Neuronal stem cell (in vitro differentiated cells): Measurements from ENCODE around the gene SEMA3D.

Source experiments
- DNase-seq: peaks from one replicate; pipeline ENCODE4 v3.0.0-alpha.2; 2013; ENCODE audit warnings: low spot score
- H2AFZ ChIP-seq: one replicate; pipeline ENCODE4 v1.6.1; 2013; ENCODE audit warnings: mild to moderate bottlenecking, low read length, inconsistent platforms
- H2AK5ac ChIP-seq: 2 replicates; pipeline ENCODE4 v1.6.1; 2013; ENCODE audit warnings: low read depth, mild to moderate bottlenecking, inconsistent platforms, low read length, moderate library complexity, mixed read lengths
- H2BK120ac ChIP-seq: 2 replicates; pipeline ENCODE4 v1.6.1; 2013; ENCODE audit warnings: low read depth, mild to moderate bottlenecking, inconsistent platforms, low read length, moderate library complexity, mixed read lengths
- H2BK12ac ChIP-seq: one replicate; pipeline ENCODE4 v1.6.1; 2013; ENCODE audit warnings: low read length, inconsistent platforms
- H2BK15ac ChIP-seq: 2 replicates; pipeline ENCODE4 v1.6.1; 2013; ENCODE audit warnings: mild to moderate bottlenecking, low read length, inconsistent platforms, mixed read lengths
- H2BK5ac ChIP-seq: one replicate; pipeline ENCODE4 v1.6.1; 2013; ENCODE audit warnings: inconsistent platforms, mild to moderate bottlenecking, low read length, moderate library complexity
- H3K14ac ChIP-seq: one replicate; pipeline ENCODE4 v1.6.1; 2013; ENCODE audit warnings: low read length, inconsistent platforms
- H3K18ac ChIP-seq: 2 replicates; pipeline ENCODE4 v1.6.1; 2013; ENCODE audit warnings: low read length, inconsistent platforms
- H3K23ac ChIP-seq: 2 replicates; pipeline ENCODE4 v1.6.1; 2013; ENCODE audit warnings: low read depth, mild to moderate bottlenecking, mixed read lengths, low read length, inconsistent platforms; ENCODE audit not compliant: poor library complexity
- H3K27ac ChIP-seq: replicated peaks from 3 replicates; pipeline ENCODE4 v1.5.1; 2013; ENCODE audit warnings: low read length, inconsistent platforms
- H3K27me3 ChIP-seq, 3 experiments: 2 replicates each; pipeline ENCODE4 v1.6.1; 2013; ENCODE audit warnings: low read length in 3 of 3, mild to moderate bottlenecking in 2 of 3, inconsistent platforms in 1 of 3, low read depth in 1 of 3, mixed read lengths in 1 of 3, moderate library complexity in 1 of 3; ENCODE audit not compliant: control insufficient read depth in 3 of 3, insufficient read depth in 3 of 3
- H3K36me3 ChIP-seq, 2 donors: replicated peaks in 1 of 2; 2 replicates each; pipeline ENCODE4 v1.6.1; 2013; ENCODE audit warnings: low read length in 2 of 2; ENCODE audit not compliant: control insufficient read depth in 2 of 2, insufficient read depth in 2 of 2
- H3K4ac ChIP-seq: 2 replicates; pipeline ENCODE4 v1.6.1; 2013; ENCODE audit warnings: inconsistent platforms, mild to moderate bottlenecking, low read length, moderate library complexity
- H3K4me1 ChIP-seq, 2 donors: 1 replicate in 1 of 2; 2 replicates in 1 of 2; pipeline ENCODE4 v1.6.1; 2013; ENCODE audit warnings: low read length in 2 of 2, low read depth in 1 of 2; ENCODE audit not compliant: control insufficient read depth in 2 of 2, insufficient read depth in 1 of 2
- H3K4me2 ChIP-seq: one replicate; pipeline ENCODE4 v1.6.1; 2013; ENCODE audit warnings: mild to moderate bottlenecking, low read length, inconsistent platforms; ENCODE audit not compliant: insufficient read depth, poor library complexity, severe bottlenecking
- H3K4me3 ChIP-seq, 2 donors: 2 replicates each; pipeline ENCODE4 v1.5.1; 2013; ENCODE audit warnings: low read length in 2 of 2, mild to moderate bottlenecking in 2 of 2, inconsistent platforms in 1 of 2, moderate library complexity in 1 of 2
- H3K79me1 ChIP-seq: one replicate; pipeline ENCODE4 v1.6.1; 2013; ENCODE audit warnings: low read depth, mild to moderate bottlenecking, inconsistent platforms, low read length, moderate library complexity
- H3K9ac ChIP-seq: one replicate; pipeline ENCODE4 v1.6.1; 2013; ENCODE audit warnings: mild to moderate bottlenecking, low read depth, low read length, inconsistent platforms; ENCODE audit not compliant: poor library complexity
- H3K9me3 ChIP-seq, 2 donors: replicated peaks in 1 of 2; 2 replicates each; pipeline versions ENCODE3 to v1.6.1; 2013; ENCODE audit warnings: low read length in 2 of 2, mild to moderate bottlenecking in 2 of 2, inconsistent platforms in 1 of 2, low read depth in 1 of 2, mixed read lengths in 1 of 2, moderate library complexity in 1 of 2; ENCODE audit not compliant: control insufficient read depth in 2 of 2, insufficient read depth in 1 of 2
- H4K8ac ChIP-seq: one replicate; pipeline ENCODE4 v1.6.1; 2013; ENCODE audit warnings: low read depth, mild to moderate bottlenecking, inconsistent platforms, low read length, moderate library complexity
- H4K91ac ChIP-seq: one replicate; pipeline ENCODE4 v1.6.1; 2013; ENCODE audit warnings: low read length, low read depth, mild to moderate bottlenecking, inconsistent platforms; ENCODE audit not compliant: poor library complexity
- WGBS, 2 donors: extraction: QIAGEN DNeasy Blood & Tissue Kit; methylation state at CpG; one replicate each; pipeline ENCODE4 v1.1.7; 2013; ENCODE audit warnings: missing lambda C conversion rate in 2 of 2, mixed read lengths in 1 of 2; ENCODE audit not compliant: insufficient read length in 2 of 2, insufficient replicate concordance in 1 of 2; ENCODE audit errors: extremely low coverage in 2 of 2; 5-methylcytosine and 5-hydroxymethylcytosine counted together

The SEMA3D gene

DNA sequence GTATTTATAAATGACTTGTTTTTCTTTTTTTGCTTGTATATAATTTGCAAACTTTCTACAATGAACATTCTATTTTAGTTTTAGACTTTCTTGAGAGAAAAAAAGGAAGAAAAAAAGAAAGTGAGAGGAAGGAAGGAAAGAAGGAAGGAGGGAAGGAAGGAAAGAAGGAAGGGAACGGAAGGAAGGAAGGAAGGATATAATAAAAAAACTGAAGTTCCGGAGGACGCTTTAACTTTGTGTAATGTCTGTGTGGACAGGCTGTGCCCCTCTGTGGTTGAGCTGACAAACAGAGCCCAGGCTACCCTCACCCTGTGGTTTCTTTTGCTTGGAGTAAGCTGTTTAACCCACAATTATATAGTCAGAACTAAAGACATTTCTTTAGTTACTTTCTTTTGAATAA, 108.7 kb downstream of the SEMA3D start:
- Histone ChIP-seq H2AFZ (no peak overlapping the region), H3K4ac (no peak overlapping the region), H3K79me1 (no peaks in the 10 kb centered on the region), H2BK15ac (no peak overlapping the region), H3K36me3 (no peaks in the 10 kb centered on the region), H2BK5ac (no peak overlapping the region), H2BK12ac (no peak overlapping the region), H3K9me3 (no peaks in the 10 kb centered on the region), H2AK5ac (no peak overlapping the region), H3K4me1 (no peaks in the 10 kb centered on the region), H3K4me2 (no peak overlapping the region), H3K18ac (no peak overlapping the region), H3K9ac (no peak overlapping the region), H2BK120ac (no peak overlapping the region), H3K27ac (no peak overlapping the region), H3K27me3 (no peaks in the 10 kb centered on the region), H4K8ac (no peak overlapping the region), H3K14ac (no peak overlapping the region), H4K91ac (no peak overlapping the region), H3K23ac (no peak overlapping the region), H3K4me3 (no peak overlapping the region)
- no peak for DNase-seq
- 100% methylated on average over 1 of the region's 3 CpGs; no CpG with 5 or more reads in 1 of the 2 donors for WGBS, 2 donors

DNA sequence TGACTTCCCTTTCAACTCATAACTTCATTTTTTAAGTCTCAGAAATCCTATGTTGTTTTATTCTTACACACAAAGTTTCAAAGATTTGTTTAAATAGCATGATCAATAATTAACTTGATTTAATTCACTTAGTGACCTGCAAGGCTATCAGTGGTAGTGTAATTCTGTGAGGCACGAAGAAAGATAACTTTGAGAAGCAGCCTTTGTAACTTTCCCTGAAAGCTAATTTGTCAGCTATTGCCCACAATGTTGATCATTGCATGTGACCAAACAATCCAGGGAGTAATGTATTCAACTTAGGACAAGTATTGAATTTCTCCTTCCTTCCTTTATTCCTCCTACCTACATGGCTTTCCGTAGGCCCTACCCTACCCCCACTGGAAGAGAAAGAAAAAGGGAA, 111.0 kb downstream of the SEMA3D start:
- Histone ChIP-seq H2BK12ac (no peak overlapping the region), H3K27ac (no peak overlapping the region), H2BK5ac (no peak overlapping the region), H4K8ac (no peak overlapping the region), H3K18ac (no peak overlapping the region), H3K4me3 (no peak overlapping the region), H3K36me3 (no peaks in the 10 kb centered on the region), H4K91ac (no peak overlapping the region), H3K27me3 (no peaks in the 10 kb centered on the region), H2AFZ (no peak overlapping the region), H3K14ac (no peak overlapping the region), H3K4ac (no peak overlapping the region), H3K4me1 (no peaks in the 10 kb centered on the region), H3K79me1 (no peaks in the 10 kb centered on the region), H2BK15ac (no peak overlapping the region), H3K4me2 (no peak overlapping the region), H2AK5ac (no peak overlapping the region), H3K9ac (no peak overlapping the region), H3K9me3 (no peaks in the 10 kb centered on the region), H2BK120ac (no peak overlapping the region), H3K23ac (no peak overlapping the region)
- WGBS, 2 donors = no CpG with 5 or more reads among the region's 2 CpGs
- DNase-seq = no peak

DNA sequence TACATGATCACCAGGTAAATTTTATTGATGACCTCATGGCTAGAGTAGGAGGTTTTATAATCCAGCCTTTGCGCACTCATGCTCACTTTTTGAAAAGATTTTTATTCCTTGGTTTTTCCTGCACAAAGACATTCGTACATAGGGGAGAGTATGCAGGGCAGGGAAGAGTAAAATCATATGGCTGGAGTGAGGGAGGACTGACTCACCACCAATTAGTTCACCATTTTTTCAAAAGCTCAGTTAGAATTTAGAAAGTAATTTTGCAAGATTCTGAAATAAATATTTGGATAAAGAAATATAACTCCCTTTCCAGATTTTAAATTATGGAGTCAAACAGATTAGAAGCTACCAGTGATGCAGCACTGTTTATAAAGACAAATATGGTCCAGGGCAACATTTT, 111.9 kb downstream of the SEMA3D start:
- WGBS, 2 donors = no CpG with 5 or more reads among the region's 2 CpGs
- H3K4me1 ChIP-seq = no peaks in the 10 kb centered on the region

DNA sequence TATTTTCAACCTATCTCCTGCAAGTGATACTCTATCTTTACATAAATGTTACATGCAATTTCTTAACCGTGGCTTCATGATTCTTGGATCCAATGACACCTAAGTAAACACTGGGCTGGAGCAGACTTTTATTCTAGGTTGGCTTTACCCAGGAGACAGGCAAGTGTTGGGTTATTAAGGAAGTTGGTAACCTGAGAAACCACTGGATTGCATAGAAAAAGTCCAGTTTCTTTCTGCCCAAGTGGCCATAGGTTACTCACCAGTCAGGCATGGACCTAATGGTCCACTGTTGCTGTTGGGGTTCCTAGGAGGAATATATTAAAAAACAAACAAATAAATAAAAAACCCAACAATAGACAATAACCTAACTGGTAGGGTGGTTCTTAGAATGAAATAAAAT, 112.8 kb downstream of the SEMA3D start:
- H3K18ac ChIP-seq = no peak overlapping the region
- H4K8ac ChIP-seq = no peak overlapping the region
- no peaks in the 10 kb centered on the region for H3K9me3 ChIP-seq
- H2BK15ac ChIP-seq = no peak overlapping the region
- no peak overlapping the region for H3K23ac ChIP-seq
- H3K9ac ChIP-seq = no peak overlapping the region
- no peaks in the 10 kb centered on the region for H3K27me3 ChIP-seq
- no peak overlapping the region for H2BK12ac ChIP-seq
- H3K79me1 ChIP-seq = peaks cover 1% of the 10 kb centered on the region
- DNase-seq = no peak
- H2BK5ac ChIP-seq = no peak overlapping the region
- no peak overlapping the region for H4K91ac ChIP-seq
- H2AFZ ChIP-seq = no peak overlapping the region
- H3K27ac ChIP-seq = no peak overlapping the region
- no peak overlapping the region for H3K14ac ChIP-seq
- no CpG with 5 or more reads among the region's 1 CpG for WGBS, 2 donors
- H3K4me2 ChIP-seq = no peak overlapping the region
- no peaks in the 10 kb centered on the region for H3K4me1 ChIP-seq
- no peak overlapping the region for H3K4ac ChIP-seq
- no peak overlapping the region for H2AK5ac ChIP-seq
- no peaks in the 10 kb centered on the region for H3K36me3 ChIP-seq
- H2BK120ac ChIP-seq = no peak overlapping the region
- no peak overlapping the region for H3K4me3 ChIP-seq

More for the DNA sequence above, 111.9 kb downstream of the SEMA3D start:
- H2AK5ac ChIP-seq = no peak overlapping the region
- H3K14ac ChIP-seq = no peak overlapping the region
- no peak overlapping the region for H3K4me3 ChIP-seq
- H3K18ac ChIP-seq = no peak overlapping the region
- peaks cover 1% of the 10 kb centered on the region for H3K79me1 ChIP-seq
- H3K9ac ChIP-seq = no peak overlapping the region
- no peak for DNase-seq
- no peaks in the 10 kb centered on the region for H3K36me3 ChIP-seq
- H3K4ac ChIP-seq = no peak overlapping the region
- H2BK12ac ChIP-seq = no peak overlapping the region
- H4K91ac ChIP-seq = no peak overlapping the region
- H2BK5ac ChIP-seq = no peak overlapping the region
- H3K4me2 ChIP-seq = no peak overlapping the region
- H2AFZ ChIP-seq = no peak overlapping the region
- H2BK120ac ChIP-seq = no peak overlapping the region
- no peak overlapping the region for H2BK15ac ChIP-seq
- H3K27ac ChIP-seq = no peak overlapping the region
- H4K8ac ChIP-seq = no peak overlapping the region
- no peaks in the 10 kb centered on the region for H3K9me3 ChIP-seq
- no peak overlapping the region for H3K23ac ChIP-seq
- no peaks in the 10 kb centered on the region for H3K27me3 ChIP-seq
